ENCODE data around the gene MAP3K9. TPM values are rescaled to one million over a fixed set of nuclear protein-coding genes. Genes with fewer than 3 reads are reported as not detected.

MAP3K9 gene
- total RNA-seq, 1 donor from 2014 or later: 10.3 TPM

- H3K4me3 Mint-ChIP-seq: no peak overlapping the region
- H3K27me3 Mint-ChIP-seq (ENCODE audit: low read depth): peaks cover 26% of the 10 kb centered on the region
- TF ChIP-seq CTCF (conservative IDR thresholded peaks at IDR 0.05): no peak
- H3K27ac Mint-ChIP-seq (ENCODE audit: unreplicated experiment): peak overlapping the region; percentile 66
- H3K36me3 Mint-ChIP-seq (ENCODE audit: low read depth): no peaks in the 10 kb centered on the region
- peaks cover 5% of the 10 kb centered on the region for H3K4me1 Mint-ChIP-seq
- no peak for DNase-seq (ENCODE audit: low read depth, low spot score)
- H3K9me3 Mint-ChIP-seq: no peaks in the 10 kb centered on the region
Measured at GRCh38 chr14:70709726-70710382, 99.5 kb downstream of the MAP3K9 start.

- H3K9me3 Mint-ChIP-seq: no peaks in the 10 kb centered on the region
- no peak for DNase-seq (ENCODE audit: low read depth, low spot score)
- peaks cover 30% of the 10 kb centered on the region for H3K27me3 Mint-ChIP-seq (ENCODE audit: low read depth)
- TF ChIP-seq CTCF (conservative IDR thresholded peaks at IDR 0.05): no peak
- H3K27ac Mint-ChIP-seq (ENCODE audit: unreplicated experiment): no peak overlapping the region
- no peak overlapping the region for H3K4me3 Mint-ChIP-seq
- peaks cover 2% of the 10 kb centered on the region for H3K4me1 Mint-ChIP-seq
- H3K36me3 Mint-ChIP-seq (ENCODE audit: low read depth): no peaks in the 10 kb centered on the region
Measured at GRCh38 chr14:70708717-70709570, 100.4 kb downstream of the MAP3K9 start.

- no peak for TF ChIP-seq CTCF (conservative IDR thresholded peaks at IDR 0.05)
- no peaks in the 10 kb centered on the region for H3K9me3 Mint-ChIP-seq
- no peak overlapping the region for H3K4me3 Mint-ChIP-seq
- no peaks in the 10 kb centered on the region for H3K4me1 Mint-ChIP-seq
- no peak for DNase-seq (ENCODE audit: low read depth, low spot score)
- H3K27ac Mint-ChIP-seq (ENCODE audit: unreplicated experiment): no peak overlapping the region
- peaks cover 30% of the 10 kb centered on the region for H3K27me3 Mint-ChIP-seq (ENCODE audit: low read depth)
- no peaks in the 10 kb centered on the region for H3K36me3 Mint-ChIP-seq (ENCODE audit: low read depth)
Measured at GRCh38 chr14:70707138-70708038, 101.9 kb downstream of the MAP3K9 start.

GRCh38 chr14:70706177-70706576 is 103.1 kb downstream of the MAP3K9 start:
- no peak overlapping the region for H3K27ac Mint-ChIP-seq (ENCODE audit: unreplicated experiment)

More at GRCh38 chr14:70706177-70706576, 103.1 kb downstream of the MAP3K9 start:
- Mint-ChIP-seq H3K36me3 (ENCODE audit: low read depth) (no peaks in the 10 kb centered on the region), H3K27me3 (ENCODE audit: low read depth) (peaks cover 39% of the 10 kb centered on the region), H3K4me1 (no peaks in the 10 kb centered on the region), H3K4me3 (no peak overlapping the region), H3K9me3 (no peaks in the 10 kb centered on the region)
- no peak for TF ChIP-seq CTCF (conservative IDR thresholded peaks at IDR 0.05)
- no peak for DNase-seq (ENCODE audit: low read depth, low spot score)
